T-helper 9 cell (primary cell): ENCODE measurements around the gene CEP20.
A peak's percentile ranks its signal among the peaks of the same experiment; 100 is the strongest.
"Not testable (repeated sequence)": the region's sequence is repeated elsewhere in the genome, so short reads cannot be mapped to it uniquely, and the experiment has no call there.

ENCODE experiments used
- DNase-seq: peaks from one replicate; pipeline ENCODE4 v3.0.0-alpha.2; 2020
- total RNA-seq, 2 donors: gene quantifications; one replicate each; lab custom pipeline; 2026; lab: John Stamatoyannopoulos, UW

Gene CEP20
- total RNA-seq: 21.0 to 47.8 reads per million in 2 donors

GRCh38 chr16:15888072-15888976 is at the start of gene CEP20:
Gene CEP20 (minus strand): TSS chr16:15888603. CDS start chr16:15888585, 18 bp downstream.
- peak; percentile 99 for DNase-seq

GRCh38 chr16:15936809-15937208 is 48.4 kb upstream of the CEP20 start:
- not testable (repeated sequence) for DNase-seq

GRCh38 chr16:15934991-15935390 is 46.6 kb upstream of the CEP20 start:
- no peak for DNase-seq

- DNase-seq: no peak
Measured at GRCh38 chr16:15933781-15934180, 45.4 kb upstream of the CEP20 start.

GRCh38 chr16:15932939-15933338 is 44.5 kb upstream of the CEP20 start:
- no peak for DNase-seq

GRCh38 chr16:15928261-15929104 is 40.1 kb upstream of the CEP20 start:
- no peak for DNase-seq

GRCh38 chr16:15925631-15926030 is 37.2 kb upstream of the CEP20 start:
- no peak for DNase-seq

GRCh38 chr16:15924996-15925395 is 36.6 kb upstream of the CEP20 start:
- no peak for DNase-seq

GRCh38 chr16:15919331-15919730 is 30.9 kb upstream of the CEP20 start:
- DNase-seq: no peak

- not testable (repeated sequence) for DNase-seq
Measured at GRCh38 chr16:15918314-15918713, 29.9 kb upstream of the CEP20 start.

GRCh38 chr16:15916323-15916722 is 27.9 kb upstream of the CEP20 start:
- DNase-seq: no peak

- no peak for DNase-seq
Measured at GRCh38 chr16:15915555-15916081, 27.2 kb upstream of the CEP20 start.

GRCh38 chr16:15913046-15913698 is 24.8 kb upstream of the CEP20 start:
- no peak for DNase-seq

GRCh38 chr16:15911198-15911597 is 22.8 kb upstream of the CEP20 start:
- DNase-seq: no peak

- DNase-seq: no peak
Measured at GRCh38 chr16:15907863-15908478, 19.6 kb upstream of the CEP20 start.

GRCh38 chr16:15906439-15906838 is 18.0 kb upstream of the CEP20 start:
- DNase-seq: no peak

- DNase-seq: no peak
Measured at GRCh38 chr16:15903960-15904359, 15.6 kb upstream of the CEP20 start.

- DNase-seq: no peak
Measured at GRCh38 chr16:15900901-15901500, 12.6 kb upstream of the CEP20 start.

GRCh38 chr16:15900357-15900756 is 12.0 kb upstream of the CEP20 start:
- DNase-seq: no peak

GRCh38 chr16:15899538-15900100 is 11.2 kb upstream of the CEP20 start:
- DNase-seq: no peak

- DNase-seq: no peak
Measured at GRCh38 chr16:15898654-15899053, 10.3 kb upstream of the CEP20 start.
